GM21360 (cell line): ENCODE results near the gene LANCL3.
"Not testable (repeated sequence)": the region's sequence is repeated elsewhere in the genome, so short reads cannot be mapped to it uniquely, and the experiment has no call there.

Source experiments
- ATAC-seq: cut with Tn5 transposase; IDR thresholded peaks from one replicate; pipeline ENCODE4 v1.9.1; 2021; ENCODE audit warnings: mild to moderate bottlenecking, moderate library complexity; ENCODE audit not compliant: unreplicated experiment

LANCL3 gene

DNA sequence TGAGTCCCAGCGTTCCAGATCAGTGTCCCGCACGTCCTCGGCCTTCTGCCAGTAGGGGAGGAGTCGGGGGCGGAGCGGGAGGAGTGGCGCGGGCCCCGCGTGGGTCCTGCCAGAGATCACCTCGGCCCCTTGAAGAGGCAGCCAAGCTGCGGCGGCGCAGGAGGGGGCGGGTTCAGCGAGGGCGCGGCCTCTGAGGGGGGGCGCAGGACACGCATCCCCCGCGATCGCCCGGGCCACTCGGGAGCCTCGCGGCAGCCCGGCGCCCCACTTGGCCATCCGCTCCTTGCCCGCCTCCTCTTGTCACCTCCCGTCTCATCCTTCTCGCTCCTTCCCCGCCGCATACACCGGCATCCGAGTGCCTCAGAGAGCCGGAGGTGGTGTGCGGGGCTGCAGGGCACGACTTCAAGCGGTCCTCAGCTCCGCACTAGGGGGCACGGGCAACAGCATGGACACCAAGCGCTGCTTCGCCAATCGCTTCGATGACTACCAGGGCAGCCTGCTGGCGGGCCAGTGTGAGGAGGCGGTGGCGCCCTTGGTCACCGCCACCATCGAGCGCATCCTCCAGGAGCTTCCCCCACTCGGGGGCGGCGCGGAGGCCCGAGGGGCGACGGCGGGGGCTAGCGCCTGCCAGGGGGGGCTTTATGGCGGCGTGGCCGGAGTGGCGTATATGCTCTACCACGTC is at the start of gene LANCL3:
LANCL3 (plus strand) TSS at position 236 of the 682 bp plus-strand sequence; CDS start at position 446, 210 bp downstream.
- ATAC-seq: not testable (repeated sequence)

DNA sequence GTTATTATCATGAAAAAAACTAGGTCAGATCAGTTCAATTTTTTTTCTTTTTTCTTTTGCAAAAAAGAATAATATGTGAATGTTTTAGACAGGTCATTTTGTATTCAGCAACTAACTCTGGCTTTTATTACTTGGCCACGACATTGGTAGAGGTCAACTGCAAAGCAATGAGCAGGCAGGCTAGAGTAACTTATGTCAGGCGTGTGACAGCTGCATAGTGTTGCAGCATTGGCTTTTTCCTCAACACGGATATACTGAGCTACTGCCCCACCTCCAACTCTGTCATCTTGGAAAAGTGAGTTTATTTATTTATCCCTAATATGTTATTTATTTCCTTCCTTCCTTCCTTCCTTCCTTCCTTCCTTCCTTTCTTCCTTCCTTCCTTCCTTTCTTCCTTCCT is 47.8 kb upstream of the LANCL3 start:
- not testable (repeated sequence) for ATAC-seq

DNA sequence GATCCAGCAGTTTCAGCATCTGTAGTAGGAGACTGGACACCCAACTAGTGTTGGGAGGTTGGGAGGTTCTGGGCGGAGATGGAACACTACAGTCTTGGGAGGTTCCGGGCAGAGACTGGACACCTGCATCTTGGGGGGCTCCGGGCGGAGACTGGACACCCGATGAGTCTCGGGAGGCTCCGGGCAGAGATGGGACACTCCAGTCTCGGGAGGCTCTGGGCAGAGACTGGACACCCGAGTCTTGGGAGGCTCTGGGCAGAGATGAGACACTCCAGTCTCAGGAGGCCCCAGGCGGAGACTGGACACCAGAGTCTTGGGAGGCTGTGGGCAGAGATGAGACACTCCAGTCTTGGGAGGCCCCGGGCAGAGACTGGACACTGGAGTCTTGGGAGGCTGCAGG is 29.5 kb upstream of the LANCL3 start:
- ATAC-seq: no peak

DNA sequence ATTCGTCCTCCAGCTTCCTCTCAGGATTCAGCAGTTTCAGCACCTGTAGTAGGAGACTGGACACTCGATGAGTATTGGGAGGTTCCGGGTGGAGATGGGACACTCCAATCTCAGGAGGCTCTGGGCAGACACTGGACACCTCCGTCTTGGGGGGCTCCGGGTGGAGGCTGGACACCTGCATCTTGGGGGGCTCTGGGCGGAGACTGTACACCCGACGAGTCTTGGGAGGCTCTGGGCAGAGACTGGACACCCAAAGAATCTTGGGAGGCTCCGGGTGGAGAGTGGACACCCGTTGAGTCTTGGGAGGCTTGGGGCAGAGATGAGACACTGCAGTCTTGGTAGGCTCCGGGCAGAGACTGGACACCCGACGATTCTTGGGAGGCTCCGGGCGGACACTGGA is 28.7 kb upstream of the LANCL3 start:
- no peak for ATAC-seq

DNA sequence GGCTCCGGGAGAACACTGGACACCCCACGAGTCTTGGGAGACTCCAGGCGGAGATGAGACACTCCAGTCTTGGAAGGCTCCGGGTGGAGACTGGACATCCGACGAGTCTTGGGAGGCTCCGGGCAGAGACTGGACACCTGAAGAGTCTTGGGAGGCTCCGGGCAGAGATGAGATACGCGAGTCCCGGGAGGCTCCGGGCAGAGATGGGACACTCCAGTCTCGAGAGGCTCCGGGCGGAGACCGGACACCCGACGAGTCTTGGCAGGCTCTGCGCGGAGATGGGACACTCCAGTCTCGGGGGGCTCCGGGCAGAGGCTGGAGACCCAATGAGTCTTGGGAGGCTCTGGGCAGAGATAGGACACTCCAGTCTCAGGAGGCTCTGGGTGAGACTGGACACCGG is 28.1 kb upstream of the LANCL3 start:
- ATAC-seq: no peak

DNA sequence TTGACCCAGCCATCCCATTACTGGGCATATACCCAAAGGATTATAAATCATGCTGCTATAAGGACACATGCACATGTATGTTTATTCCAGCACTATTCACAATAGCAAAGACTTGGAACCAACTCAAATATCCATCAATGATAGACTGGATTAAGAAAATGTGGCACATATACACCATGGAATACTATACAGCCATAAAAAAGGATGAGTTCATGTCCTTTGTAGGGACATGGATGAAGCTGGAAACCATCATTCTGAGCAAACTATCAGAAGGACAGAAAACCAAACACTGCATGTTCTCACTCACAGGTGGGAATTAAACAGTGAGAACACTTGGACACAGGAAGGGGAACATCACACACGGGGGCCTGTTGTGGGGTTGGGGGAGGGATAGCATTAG is 26.9 kb upstream of the LANCL3 start:
- ATAC-seq: not testable (repeated sequence)

DNA sequence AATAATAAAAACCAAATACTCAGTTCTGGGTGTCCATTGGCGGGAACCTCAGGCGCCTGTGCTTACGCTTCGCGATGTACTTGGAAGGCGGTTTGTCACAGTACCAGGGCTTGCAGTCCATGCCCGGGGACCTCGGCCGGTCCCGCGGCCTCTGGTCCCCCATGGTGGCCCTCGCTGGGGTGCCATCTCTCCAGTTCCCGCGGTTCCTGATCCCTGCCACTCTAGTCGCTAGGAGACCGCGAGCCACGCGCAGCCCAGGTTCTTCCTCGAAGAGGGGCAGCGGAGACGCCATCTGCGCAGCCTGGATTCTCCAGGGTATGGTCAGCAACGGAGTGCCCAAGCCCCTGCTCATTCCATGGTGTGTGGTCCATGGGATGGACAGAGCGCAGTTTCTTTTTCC is 26.4 kb upstream of the LANCL3 start:
- no peak for ATAC-seq

DNA sequence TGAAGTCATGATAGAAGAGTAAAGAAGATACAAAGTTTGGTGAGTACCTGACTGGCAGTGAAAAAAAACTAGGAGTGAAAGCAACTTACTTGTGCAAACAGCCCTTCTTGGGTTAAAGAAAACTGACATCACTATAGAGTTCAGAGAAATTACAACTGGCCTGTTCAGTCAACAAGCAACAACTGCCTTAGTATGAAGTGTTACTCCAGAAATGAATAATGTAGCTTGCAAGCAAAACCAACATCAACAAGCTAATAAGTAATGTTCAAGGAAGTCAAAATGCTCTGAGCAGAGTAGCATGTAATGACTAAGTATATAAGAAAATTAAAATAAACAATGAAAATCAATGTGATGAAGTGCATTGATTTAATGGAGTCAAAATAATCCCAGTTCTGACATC is 21.8 kb upstream of the LANCL3 start:
- ATAC-seq: not testable (repeated sequence)

DNA sequence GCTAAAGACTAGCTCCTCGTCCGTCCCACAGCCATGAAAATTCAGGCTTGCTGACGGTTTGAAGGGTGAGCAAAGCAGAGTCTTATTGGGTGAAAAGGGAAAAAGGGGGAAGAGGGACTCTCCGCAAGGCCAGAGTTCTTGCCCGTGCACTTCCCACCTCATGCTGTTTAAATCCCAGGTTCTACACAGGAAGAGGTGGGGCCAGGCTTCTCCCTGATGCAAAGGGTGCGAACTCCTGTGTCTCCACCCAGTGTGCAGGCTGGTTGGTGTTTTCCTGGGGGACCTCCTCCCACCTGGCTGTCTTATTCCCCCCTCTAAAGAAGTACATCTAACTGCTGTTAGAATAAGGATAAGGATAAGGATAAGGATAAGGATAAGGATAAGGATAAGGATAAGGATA is 18.0 kb upstream of the LANCL3 start:
- ATAC-seq: no peak

DNA sequence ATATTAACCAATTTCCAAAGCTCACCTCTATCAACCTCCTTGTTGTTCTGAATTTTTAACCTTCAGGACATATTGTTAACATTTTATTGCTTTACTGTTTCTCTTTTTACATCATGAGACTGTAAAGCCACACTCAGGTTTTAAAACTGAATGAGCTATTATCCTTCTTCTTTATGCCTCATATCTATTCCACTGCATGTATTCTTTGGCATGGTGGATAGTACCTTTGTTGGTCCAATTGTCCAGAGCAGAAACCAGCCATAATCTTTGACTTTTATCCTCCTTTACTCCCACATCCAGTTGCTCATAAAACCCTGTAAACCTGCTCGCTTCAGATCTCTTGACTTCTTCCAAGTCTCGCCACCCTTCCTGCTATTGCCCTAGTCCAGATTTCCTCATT is 6.2 kb upstream of the LANCL3 start:
- ATAC-seq: not testable (repeated sequence)

DNA sequence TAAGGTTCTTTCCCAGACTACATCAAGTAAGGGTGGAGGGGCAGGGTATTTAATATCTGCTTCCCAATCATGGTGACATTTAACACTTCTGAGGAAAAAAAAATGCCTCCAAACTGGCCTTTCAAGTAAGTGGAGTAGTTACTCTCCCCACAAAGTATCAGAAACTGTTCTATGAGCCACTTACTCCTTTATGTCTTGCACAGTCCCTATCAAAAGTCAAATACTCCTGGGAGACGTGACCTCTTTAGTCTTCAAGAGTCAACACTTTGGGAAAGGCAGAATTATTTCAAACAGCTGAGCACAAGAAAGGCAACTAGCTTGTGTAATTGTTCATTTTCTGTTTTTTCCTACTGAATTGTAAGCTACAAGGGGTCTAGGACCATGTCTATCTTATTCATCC is 1.1 kb upstream of the LANCL3 start:
- not testable (repeated sequence) for ATAC-seq

DNA sequence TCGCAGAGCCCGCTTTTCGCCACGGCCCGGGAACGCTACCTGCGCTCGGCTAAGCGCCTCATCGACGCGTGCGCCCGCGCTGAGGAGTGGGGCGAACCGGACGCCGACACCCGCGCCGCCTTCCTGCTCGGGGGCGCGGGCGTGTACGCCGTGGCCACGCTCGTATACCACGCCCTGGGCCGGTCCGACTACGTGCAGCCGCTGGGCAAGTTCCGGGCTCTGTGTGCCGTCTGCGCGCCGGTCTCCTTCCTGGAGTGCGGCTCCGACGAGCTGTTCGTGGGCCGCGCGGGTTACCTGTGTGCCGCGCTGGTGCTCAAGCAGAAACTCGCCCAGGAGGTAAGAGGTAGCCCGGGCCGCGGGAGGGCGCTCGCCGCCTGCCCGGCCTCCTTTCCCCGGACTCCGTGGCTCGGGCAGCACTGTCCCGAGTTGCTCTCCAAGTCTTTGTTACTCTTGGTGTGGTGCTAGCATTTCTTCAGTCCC is 687 bp downstream of the LANCL3 start:
- ATAC-seq: peak; percentile 45

DNA sequence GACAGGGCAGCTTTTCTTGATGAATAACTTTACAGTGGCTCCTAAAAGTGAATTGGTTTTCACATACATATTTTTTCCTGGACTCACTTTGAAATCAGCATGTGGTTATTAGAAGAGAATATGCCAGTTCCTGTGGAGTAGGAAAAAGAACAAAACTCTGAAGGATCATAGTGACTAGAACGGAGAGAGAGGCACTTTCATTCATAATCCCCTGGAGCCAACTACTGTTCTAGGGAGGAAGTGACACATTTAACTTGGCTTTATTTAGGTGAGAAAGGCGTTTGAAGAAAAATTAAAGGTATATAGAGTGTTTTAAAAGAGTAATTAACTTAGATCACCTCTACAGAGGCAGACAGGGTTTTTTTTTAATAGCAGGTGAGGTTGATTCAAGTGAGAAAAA is 1.7 kb downstream of the LANCL3 start:
- ATAC-seq: not testable (repeated sequence)

DNA sequence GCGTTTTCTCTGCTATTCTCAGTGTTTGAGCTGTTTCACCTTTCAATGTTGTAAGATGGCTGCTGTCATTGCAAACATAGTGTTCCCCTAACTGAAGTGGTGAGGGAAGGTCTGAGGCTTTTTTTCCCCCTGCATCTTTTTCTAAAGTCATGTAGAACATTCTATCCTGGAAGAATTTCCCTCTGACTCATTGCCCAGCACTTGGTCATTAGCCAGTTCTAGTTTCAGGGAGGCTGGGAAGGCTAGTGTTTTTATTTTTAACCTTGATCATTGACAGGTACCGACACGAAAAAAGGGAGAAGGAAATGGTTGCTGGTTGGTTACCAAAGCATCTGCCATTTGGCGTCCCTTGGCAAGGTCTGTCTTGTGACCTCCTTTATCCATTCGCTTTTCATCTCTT is 6.6 kb downstream of the LANCL3 start:
- ATAC-seq: no peak

DNA sequence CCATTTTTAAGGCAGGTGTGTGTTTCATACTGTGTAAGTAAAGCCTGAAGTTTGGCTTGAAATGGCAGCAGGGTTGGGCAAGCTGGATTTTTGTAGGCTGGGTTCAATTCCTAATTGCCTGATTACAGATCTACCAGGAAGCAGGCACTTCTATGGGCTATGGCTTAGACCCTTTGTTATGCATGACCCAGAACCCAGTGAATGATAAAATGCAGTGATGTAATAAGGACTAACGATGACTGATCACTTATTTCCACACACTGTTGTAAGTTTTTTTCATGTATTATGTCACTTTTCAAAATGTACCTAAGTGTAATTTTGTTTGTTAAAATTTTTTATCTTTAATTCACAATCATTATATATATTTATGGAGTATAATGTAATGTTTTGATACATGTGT is 8.6 kb downstream of the LANCL3 start:
- no peak for ATAC-seq

DNA sequence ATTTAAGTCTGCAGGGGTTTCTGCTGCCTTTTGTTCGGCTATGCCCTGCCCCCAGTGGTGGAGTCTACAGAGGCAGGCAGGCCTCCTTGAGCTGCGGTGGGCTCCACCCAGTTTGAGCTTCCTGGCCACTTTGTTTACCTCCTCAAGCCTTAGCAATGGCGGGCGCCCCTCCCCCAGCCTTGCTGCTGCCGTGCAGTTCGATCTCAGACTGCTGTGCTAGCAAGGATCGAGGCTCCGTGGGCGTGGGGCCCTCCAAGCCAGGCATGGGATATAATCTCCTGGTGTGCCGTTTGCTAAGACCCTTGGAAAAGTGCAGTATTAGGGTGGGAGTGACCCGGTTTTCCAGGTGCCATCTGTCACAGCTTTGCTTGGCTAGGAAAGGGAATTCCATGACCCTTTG is 15.9 kb downstream of the LANCL3 start:
- not testable (repeated sequence) for ATAC-seq

DNA sequence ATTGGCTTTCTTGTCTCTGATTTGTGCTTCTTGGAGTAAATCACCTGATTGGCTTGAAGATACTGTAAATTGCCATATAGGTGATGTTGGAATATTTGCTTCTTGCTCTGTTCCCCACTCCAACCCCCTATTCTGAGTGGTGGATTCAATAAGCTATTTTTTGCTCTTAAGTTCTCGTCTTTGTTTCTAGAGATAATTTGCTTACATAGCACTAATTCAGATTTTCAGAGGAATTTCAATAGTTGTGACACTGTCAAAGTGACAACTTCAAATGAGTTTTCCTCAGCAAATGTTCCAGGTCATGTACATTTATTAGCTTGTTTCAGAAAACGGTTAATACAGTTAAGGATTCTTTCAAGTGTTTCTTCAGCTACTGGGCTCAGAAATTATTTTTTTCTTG is 18.6 kb downstream of the LANCL3 start:
- ATAC-seq: no peak

DNA sequence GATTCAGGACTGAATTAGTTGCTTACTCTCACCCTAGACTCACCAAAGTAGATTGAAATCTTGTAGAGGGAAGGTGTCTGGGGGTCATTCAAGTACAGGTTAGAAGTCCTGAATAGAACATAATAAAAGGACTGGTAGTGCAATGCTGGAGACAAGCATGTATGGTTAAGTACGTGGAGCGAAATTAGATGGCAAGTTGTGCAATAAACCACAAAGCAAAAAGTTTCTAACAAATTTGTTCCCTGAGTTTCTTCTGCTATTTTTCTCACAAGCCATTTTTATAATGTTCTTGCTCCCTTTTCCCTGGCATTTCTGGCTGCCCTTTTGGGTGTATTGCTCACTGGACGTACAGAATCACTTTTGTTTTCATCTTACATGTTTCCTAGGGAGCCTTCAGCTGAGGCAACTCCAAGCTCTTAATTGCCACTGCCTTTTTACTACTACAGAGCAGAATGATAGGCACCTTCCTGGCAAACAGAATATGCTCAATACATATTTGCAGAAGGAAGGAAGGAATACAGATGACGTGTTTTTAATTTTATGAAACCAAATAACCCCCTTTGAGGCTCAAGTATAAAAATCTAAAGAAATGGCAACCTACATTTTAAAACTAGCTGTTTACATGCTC is 23.4 kb downstream of the LANCL3 start:
- no peak for ATAC-seq

DNA sequence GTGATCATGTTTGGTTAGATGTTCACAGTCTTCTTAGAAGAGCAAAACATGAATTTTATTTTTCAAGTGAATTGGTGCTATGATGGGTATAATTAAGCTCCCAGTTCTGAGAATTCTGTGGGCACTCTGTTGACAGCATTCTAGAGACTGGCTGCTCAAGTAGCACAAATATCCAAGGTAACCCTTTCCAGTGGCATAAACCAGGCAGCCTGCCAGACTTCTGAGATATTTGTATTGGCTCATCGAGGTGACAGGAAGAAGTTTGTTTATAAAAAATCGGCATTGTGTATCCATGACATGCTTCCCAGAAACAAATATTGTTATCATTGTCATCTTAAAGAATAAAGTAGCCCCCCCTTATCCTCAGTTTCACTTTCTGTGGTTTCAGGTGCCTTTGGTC is 28.3 kb downstream of the LANCL3 start:
- ATAC-seq: no peak

DNA sequence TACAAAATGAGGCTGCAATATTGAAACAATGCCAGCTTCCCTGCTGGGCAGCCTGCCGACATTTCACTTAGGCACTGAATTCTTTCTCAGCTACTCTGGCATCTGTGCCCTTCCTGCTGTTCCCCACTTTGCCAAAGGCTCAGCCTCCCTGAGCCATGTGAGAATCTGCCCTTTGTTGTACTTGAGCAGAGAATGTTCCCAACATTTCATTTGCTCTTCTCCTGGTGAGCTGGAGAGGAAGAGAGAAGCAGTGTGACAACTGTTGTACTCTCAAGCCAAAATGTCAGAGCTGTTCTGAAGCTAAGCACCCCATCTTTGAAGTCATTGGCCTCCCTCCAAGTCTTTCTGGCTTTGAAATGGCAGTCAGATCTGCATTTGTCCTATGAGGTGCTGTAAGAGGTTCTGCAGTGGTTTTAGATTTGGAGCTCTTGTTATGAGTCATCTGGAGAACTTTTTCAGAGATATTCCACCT is 32.5 kb downstream of the LANCL3 start:
- peak; percentile 91 for ATAC-seq

DNA sequence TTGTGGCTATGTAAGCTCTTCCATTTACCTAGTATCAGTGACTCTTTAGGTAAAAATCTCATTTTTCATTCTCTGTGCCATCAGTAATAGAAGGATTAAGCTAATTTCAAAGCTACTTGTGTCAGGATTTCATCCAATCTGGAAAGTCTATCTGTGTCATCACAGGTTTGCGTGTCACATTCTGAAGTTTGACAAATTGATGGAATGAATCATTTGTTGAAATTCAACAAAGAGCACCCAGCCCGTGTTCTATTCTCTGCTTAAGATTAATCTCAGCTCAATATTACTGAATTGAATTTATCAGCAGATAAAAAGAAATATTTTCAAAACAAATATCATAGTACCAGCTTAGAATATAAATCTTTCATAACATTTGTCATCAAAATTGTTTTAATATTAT is 35.8 kb downstream of the LANCL3 start:
- ATAC-seq: no peak

DNA sequence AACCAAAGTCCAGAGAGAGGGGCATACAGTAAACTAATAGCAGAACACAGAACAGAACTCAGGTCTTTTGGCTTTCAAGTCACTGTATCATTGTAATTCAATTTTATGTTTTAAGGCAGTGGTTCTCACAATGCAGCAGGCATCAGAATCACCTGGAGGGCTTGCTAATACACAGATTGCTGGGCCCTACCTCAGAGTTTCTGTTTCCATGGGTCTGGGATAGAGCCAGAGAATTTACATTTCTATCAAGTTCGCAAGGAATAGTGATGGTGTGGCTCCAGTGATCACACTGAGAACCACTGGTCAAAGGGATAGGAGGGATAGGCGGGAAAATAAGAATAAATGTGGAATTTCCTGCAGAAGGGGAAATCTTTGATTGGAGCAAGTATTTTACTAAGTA is 36.7 kb downstream of the LANCL3 start:
- ATAC-seq: no peak
